ACHN (cell line): ENCODE data around the gene TSGA10.
"Not testable (repeated sequence)": the region's sequence is repeated elsewhere in the genome, so short reads cannot be mapped to it uniquely, and the experiment has no call there.

ENCODE experiments used
- DNase-seq: peaks from one replicate; pipeline ENCODE4 v3.0.0-alpha.2; 2015
- in situ Hi-C: cut with HindIII; loops from 2 replicates; pipeline ENCODE4 v1.10.0; 2017; ENCODE audit warnings: low sequenced_read_pairs, low pct_ligation_motif_present, low pct_unique_long_range_greater_than_20kb

Gene TSGA10

GRCh38 chr2:99154643-99155536 is at the start of gene TSGA10, which contains the start of gene LIPT1:
TSGA10 (minus strand) TSS chr2:99154942; CDS start chr2:99109439, 45,503 bp downstream.
LIPT1 (plus strand) TSS chr2:99154967; CDS start chr2:99161958, 6,991 bp downstream.
- DNase-seq: peak; percentile 96
- in situ Hi-C loops: no loop called here

GRCh38 chr2:99201959-99202678 is 47.4 kb upstream of the TSGA10 start:
- DNase-seq: no peak
- in situ Hi-C loops: no loop called here

- in situ Hi-C loops: no loop called here
- no peak for DNase-seq
Measured at GRCh38 chr2:99200076-99200800, 45.5 kb upstream of the TSGA10 start.

- in situ Hi-C loops: no loop called here
- DNase-seq: no peak
Measured at GRCh38 chr2:99198103-99198841, 43.5 kb upstream of the TSGA10 start.

GRCh38 chr2:99192364-99192763 is 37.6 kb upstream of the TSGA10 start:
- in situ Hi-C loops, DNase-seq: not testable (repeated sequence)

- in situ Hi-C loops: no loop called here
- no peak for DNase-seq
Measured at GRCh38 chr2:99190548-99190947, 35.8 kb upstream of the TSGA10 start.

GRCh38 chr2:99188357-99188756 is 33.6 kb upstream of the TSGA10 start:
- in situ Hi-C loops: no loop called here
- no peak for DNase-seq

- in situ Hi-C loops: no loop called here
Measured at GRCh38 chr2:99187011-99187410, 32.3 kb upstream of the TSGA10 start.

GRCh38 chr2:99184811-99185210 is 30.1 kb upstream of the TSGA10 start:
- in situ Hi-C loops: no loop called here
- DNase-seq: no peak

More at GRCh38 chr2:99187011-99187410, 32.3 kb upstream of the TSGA10 start:
- no peak for DNase-seq

- DNase-seq: no peak
- in situ Hi-C loops: no loop called here
Measured at GRCh38 chr2:99183025-99183424, 28.3 kb upstream of the TSGA10 start.

- peak; percentile 28 for DNase-seq
- in situ Hi-C loops: no loop called here
Measured at GRCh38 chr2:99181624-99182000, 26.9 kb upstream of the TSGA10 start.

GRCh38 chr2:99180755-99181623 is 26.2 kb upstream of the TSGA10 start, which contains the start of the genes MITD1 and MRPL30:
MITD1 (minus strand) TSS chr2:99181058; CDS start chr2:99180981, 77 bp downstream.
MRPL30 (plus strand) TSS chr2:99181184; CDS start chr2:99186204, 5,020 bp downstream.
- peak; percentile 98 for DNase-seq
- in situ Hi-C loops: no loop called here

GRCh38 chr2:99171377-99172140 is 16.8 kb upstream of the TSGA10 start:
- no peak for DNase-seq
- in situ Hi-C loops: no loop called here

GRCh38 chr2:99169534-99169933 is 14.8 kb upstream of the TSGA10 start:
- in situ Hi-C loops: no loop called here
- no peak for DNase-seq

GRCh38 chr2:99166218-99166617 is 11.5 kb upstream of the TSGA10 start:
- no peak for DNase-seq
- in situ Hi-C loops: no loop called here

GRCh38 chr2:99159594-99159993 is 4.9 kb upstream of the TSGA10 start:
- in situ Hi-C loops: no loop called here
- no peak for DNase-seq

- DNase-seq: no peak
- in situ Hi-C loops: no loop called here
Measured at GRCh38 chr2:99158599-99158998, 3.9 kb upstream of the TSGA10 start.
